GM12874 (cell line): ENCODE data around the gene FAM131A.

Source experiments
- CTCF ChIP-seq: IDR thresholded peaks from 2 replicates; pipeline ENCODE4 v1.5.1; 2011; ENCODE audit warnings: low read depth, mild to moderate bottlenecking, control low read depth, low read length, moderate library complexity; ENCODE audit not compliant: insufficient read depth

FAM131A gene

GRCh38 chr3:184360929-184361531 lies 23.6 kb downstream of the FAM131A start:
- TF ChIP-seq CTCF, result no peak

- no peak for TF ChIP-seq CTCF
These were observed 24.1 kb downstream of the FAM131A start, which contains the start of the genes CLCN2 and POLR2H for GRCh38 chr3:184361532-184361931. CLCN2 (minus strand) TSS chr3:184361605; CDS start chr3:184361479, 126 bp downstream. POLR2H (plus strand) TSS chr3:184361710; CDS start chr3:184363493, 1,783 bp downstream.

GRCh38 chr3:184361932-184362667 lies 24.7 kb downstream of the FAM131A start:
- no peak for TF ChIP-seq CTCF

GRCh38 chr3:184362668-184363546 lies 25.5 kb downstream of the FAM131A start:
- peak; percentile 68 for TF ChIP-seq CTCF

- TF ChIP-seq CTCF, result no peak
These were observed 29.4 kb downstream of the FAM131A start for GRCh38 chr3:184366619-184367289.

- no peak for TF ChIP-seq CTCF
These were observed 30.7 kb downstream of the FAM131A start for GRCh38 chr3:184368116-184368515.
